ENCODE measurements around the gene CTIF.
"Not testable (repeated sequence)": the region's sequence is repeated elsewhere in the genome, so short reads cannot be mapped to it uniquely, and the experiment has no call there.

GRCh38 chr18:48654591-48654990, 115.8 kb downstream of the CTIF start:
- not testable (repeated sequence) for TF ChIP-seq CTCF, POLR2A, POLR2AphosphoS5, EP300 (IDR thresholded peaks at IDR 0.05)
